ENCODE measurements around the gene MAGEL2.
"Not testable (repeated sequence)": the region's sequence is repeated elsewhere in the genome, so short reads cannot be mapped to it uniquely, and the experiment has no call there.

MAGEL2 gene

GRCh38 chr15:23644829-23645228 lies 2.8 kb downstream of the MAGEL2 start:
- Mint-ChIP-seq H3K4me1 (no peaks in the 10 kb centered on the region), H3K9me3 (no peaks in the 10 kb centered on the region), H3K27me3 (peaks cover 22% of the 10 kb centered on the region), H3K27ac (no peak overlapping the region), H3K4me3 (no peak overlapping the region), H3K36me3 (no peaks in the 10 kb centered on the region)
- ATAC-seq: no peak

- no peaks in the 10 kb centered on the region for H3K4me1 Mint-ChIP-seq
- no peaks in the 10 kb centered on the region for H3K9me3 Mint-ChIP-seq
- no peak for ATAC-seq
- peaks cover 12% of the 10 kb centered on the region for H3K27me3 Mint-ChIP-seq
- no peaks in the 10 kb centered on the region for H3K36me3 Mint-ChIP-seq
- H3K4me3 Mint-ChIP-seq: no peak overlapping the region
- H3K27ac Mint-ChIP-seq: no peak overlapping the region
These were observed 5.1 kb downstream of the MAGEL2 start for GRCh38 chr15:23642413-23643044.

GRCh38 chr15:23634181-23634580 lies 13.5 kb downstream of the MAGEL2 start:
- ATAC-seq: no peak
- Mint-ChIP-seq H3K4me3 (no peak overlapping the region), H3K9me3 (no peaks in the 10 kb centered on the region), H3K27ac (no peak overlapping the region), H3K27me3 (no peaks in the 10 kb centered on the region), H3K4me1 (no peaks in the 10 kb centered on the region), H3K36me3 (no peaks in the 10 kb centered on the region)

- peaks cover 9% of the 10 kb centered on the region for H3K27me3 Mint-ChIP-seq
- ATAC-seq: peak; percentile 34
These were observed 18.3 kb downstream of the MAGEL2 start for GRCh38 chr15:23629234-23629805.

GRCh38 chr15:23628612-23629233 lies 18.9 kb downstream of the MAGEL2 start:
- no peak overlapping the region for H3K27ac Mint-ChIP-seq
- H3K4me3 Mint-ChIP-seq: no peak overlapping the region
- ATAC-seq: no peak
- H3K36me3 Mint-ChIP-seq: no peaks in the 10 kb centered on the region
- peaks cover 9% of the 10 kb centered on the region for H3K27me3 Mint-ChIP-seq
- peaks cover 2% of the 10 kb centered on the region for H3K9me3 Mint-ChIP-seq
- H3K4me1 Mint-ChIP-seq: no peaks in the 10 kb centered on the region

More at GRCh38 chr15:23629234-23629805, 18.3 kb downstream of the MAGEL2 start:
- H3K4me3 Mint-ChIP-seq: no peak overlapping the region
- H3K4me1 Mint-ChIP-seq: no peaks in the 10 kb centered on the region
- H3K27ac Mint-ChIP-seq: no peak overlapping the region
- peaks cover 2% of the 10 kb centered on the region for H3K9me3 Mint-ChIP-seq
- no peaks in the 10 kb centered on the region for H3K36me3 Mint-ChIP-seq

GRCh38 chr15:23616536-23616935 lies 31.1 kb downstream of the MAGEL2 start:
- Mint-ChIP-seq H3K9me3 (peaks cover 14% of the 10 kb centered on the region), H3K4me3 (no peak overlapping the region), H3K27me3 (no peaks in the 10 kb centered on the region), H3K4me1 (no peaks in the 10 kb centered on the region), H3K27ac (no peak overlapping the region), H3K36me3 (no peaks in the 10 kb centered on the region)
- ATAC-seq: no peak

- H3K27me3 Mint-ChIP-seq: no peaks in the 10 kb centered on the region
- no peak overlapping the region for H3K4me3 Mint-ChIP-seq
- no peaks in the 10 kb centered on the region for H3K4me1 Mint-ChIP-seq
- no peak for ATAC-seq
- no peak overlapping the region for H3K27ac Mint-ChIP-seq
- H3K9me3 Mint-ChIP-seq: peaks cover 7% of the 10 kb centered on the region
- no peaks in the 10 kb centered on the region for H3K36me3 Mint-ChIP-seq
These were observed 41.4 kb downstream of the MAGEL2 start for GRCh38 chr15:23606226-23606625.

- ATAC-seq: no peak
- H3K27ac Mint-ChIP-seq: no peak overlapping the region
- no peaks in the 10 kb centered on the region for H3K4me1 Mint-ChIP-seq
- no peaks in the 10 kb centered on the region for H3K36me3 Mint-ChIP-seq
- peaks cover 7% of the 10 kb centered on the region for H3K9me3 Mint-ChIP-seq
- no peaks in the 10 kb centered on the region for H3K27me3 Mint-ChIP-seq
- no peak overlapping the region for H3K4me3 Mint-ChIP-seq
These were observed 45.5 kb downstream of the MAGEL2 start for GRCh38 chr15:23602124-23602523.

GRCh38 chr15:23599053-23599452 lies 48.6 kb downstream of the MAGEL2 start:
- Mint-ChIP-seq H3K4me3 (no peak overlapping the region), H3K9me3 (peaks cover 7% of the 10 kb centered on the region), H3K4me1 (no peaks in the 10 kb centered on the region), H3K27me3 (no peaks in the 10 kb centered on the region), H3K36me3 (no peaks in the 10 kb centered on the region), H3K27ac (no peak overlapping the region)
- no peak for ATAC-seq

GRCh38 chr15:23597278-23597677 lies 50.4 kb downstream of the MAGEL2 start:
- not testable (repeated sequence) for H3K27ac Mint-ChIP-seq, H3K4me1 Mint-ChIP-seq, ATAC-seq, H3K27me3 Mint-ChIP-seq, H3K4me3 Mint-ChIP-seq, H3K36me3 Mint-ChIP-seq, H3K9me3 Mint-ChIP-seq

- ATAC-seq: no peak
- Mint-ChIP-seq H3K36me3 (no peaks in the 10 kb centered on the region), H3K4me1 (no peaks in the 10 kb centered on the region), H3K27me3 (no peaks in the 10 kb centered on the region), H3K4me3 (no peak overlapping the region), H3K9me3 (no peaks in the 10 kb centered on the region), H3K27ac (no peak overlapping the region)
These were observed 50.9 kb downstream of the MAGEL2 start for GRCh38 chr15:23596736-23597135.

GRCh38 chr15:23595368-23595767 lies 52.3 kb downstream of the MAGEL2 start:
- H3K27me3 Mint-ChIP-seq: no peaks in the 10 kb centered on the region
- ATAC-seq: no peak
- no peak overlapping the region for H3K27ac Mint-ChIP-seq
- H3K4me3 Mint-ChIP-seq: no peak overlapping the region
- peaks cover 2% of the 10 kb centered on the region for H3K9me3 Mint-ChIP-seq
- H3K4me1 Mint-ChIP-seq: no peaks in the 10 kb centered on the region
- no peaks in the 10 kb centered on the region for H3K36me3 Mint-ChIP-seq

- Mint-ChIP-seq H3K27ac (no peak overlapping the region), H3K9me3 (peaks cover 3% of the 10 kb centered on the region), H3K4me1 (no peaks in the 10 kb centered on the region), H3K4me3 (no peak overlapping the region), H3K27me3 (no peaks in the 10 kb centered on the region), H3K36me3 (no peaks in the 10 kb centered on the region)
- no peak for ATAC-seq
These were observed 53.4 kb downstream of the MAGEL2 start for GRCh38 chr15:23594252-23594770.

All from stimulated activated memory B cell treated with anti-CD40 and anti-IgM and Interleukin-4, amounts not matched to agents 10 μg/mL and 1 μg/mL and 100 μg/mL, for 72 hours (primary cell).